ENCODE results near the gene PRLHR.

PRLHR gene

GRCh38 chr10:118543714-118544400, 51.6 kb downstream of the PRLHR start:
- peaks cover 91% of the 10 kb centered on the region for H3K27me3 Mint-ChIP-seq
- H3K36me3 Mint-ChIP-seq (ENCODE audit: insufficient read depth), result no peaks in the 10 kb centered on the region
- H3K9me3 Mint-ChIP-seq, result no peaks in the 10 kb centered on the region
- H3K4me3 Mint-ChIP-seq, result no peak overlapping the region
- H3K27ac Mint-ChIP-seq (ENCODE audit: low read depth), result no peak overlapping the region
- ATAC-seq (replicated peaks; ENCODE audit: extremely low read depth, poor library complexity, severe bottlenecking), result peak; percentile 56
- H3K4me1 Mint-ChIP-seq, result no peaks in the 10 kb centered on the region
- DNase-seq (ENCODE audit: low spot score in 2 of 2), result no peak

- no peak for DNase-seq (ENCODE audit: low spot score in 2 of 2)
- Mint-ChIP-seq H3K27ac (ENCODE audit: low read depth) (no peak overlapping the region), H3K27me3 (peaks cover 92% of the 10 kb centered on the region), H3K9me3 (no peaks in the 10 kb centered on the region), H3K4me3 (no peak overlapping the region), H3K4me1 (no peaks in the 10 kb centered on the region), H3K36me3 (ENCODE audit: insufficient read depth) (no peaks in the 10 kb centered on the region)
- ATAC-seq (replicated peaks; ENCODE audit: extremely low read depth, poor library complexity, severe bottlenecking), result no peak
Observed at GRCh38 chr10:118542745-118543144, 52.7 kb downstream of the PRLHR start.

DNA sequence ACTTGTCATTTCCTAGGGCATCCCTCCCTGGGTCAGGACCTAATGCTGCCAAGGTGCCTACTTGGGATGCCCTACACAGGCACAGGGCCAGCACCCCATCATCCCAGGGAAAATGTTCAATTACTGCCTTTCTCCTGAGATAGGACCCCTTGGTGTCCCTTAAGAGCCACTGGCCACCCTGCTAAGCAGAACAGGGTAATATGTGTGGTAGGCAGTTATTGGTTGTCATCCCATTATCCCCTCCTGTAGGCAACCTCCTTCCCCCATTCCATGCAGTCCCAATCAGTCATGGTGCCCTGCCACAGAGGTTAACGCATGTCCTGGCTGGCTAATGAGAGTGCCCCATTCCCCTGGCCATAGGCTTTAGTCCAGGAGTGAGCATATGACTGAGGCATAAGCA, 53.2 kb downstream of the PRLHR start:
- ATAC-seq (replicated peaks; ENCODE audit: extremely low read depth, poor library complexity, severe bottlenecking) (no peak), DNase-seq (ENCODE audit: low spot score in 2 of 2) (no peak)
- H3K27me3 Mint-ChIP-seq, result peaks cover 93% of the 10 kb centered on the region
- no peak overlapping the region for H3K27ac Mint-ChIP-seq (ENCODE audit: low read depth)
- H3K36me3 Mint-ChIP-seq (ENCODE audit: insufficient read depth), result no peaks in the 10 kb centered on the region
- no peaks in the 10 kb centered on the region for H3K9me3 Mint-ChIP-seq
- no peak overlapping the region for H3K4me3 Mint-ChIP-seq
- no peaks in the 10 kb centered on the region for H3K4me1 Mint-ChIP-seq

DNA sequence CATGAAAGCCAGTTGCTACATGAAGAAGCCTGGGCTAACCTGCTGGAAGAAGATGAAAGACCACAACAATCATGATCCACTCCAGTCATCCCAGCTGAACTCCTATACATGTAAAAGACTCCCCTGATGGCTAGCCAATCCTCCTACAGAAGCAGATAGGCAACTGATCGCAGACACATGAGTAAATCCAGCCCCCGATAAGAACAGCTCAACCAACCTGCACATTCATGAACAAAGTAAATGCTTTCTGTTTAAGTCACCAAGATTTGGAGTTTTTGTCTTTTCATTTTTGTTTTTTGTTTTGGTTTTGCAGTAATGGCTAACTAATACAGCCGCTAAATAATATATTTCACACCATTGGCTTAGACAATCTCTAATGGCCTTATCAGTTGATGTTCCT, 53.7 kb downstream of the PRLHR start:
- Mint-ChIP-seq H3K36me3 (ENCODE audit: insufficient read depth) (no peaks in the 10 kb centered on the region), H3K4me1 (no peaks in the 10 kb centered on the region), H3K27me3 (peaks cover 88% of the 10 kb centered on the region), H3K9me3 (no peaks in the 10 kb centered on the region), H3K4me3 (no peak overlapping the region), H3K27ac (ENCODE audit: low read depth) (no peak overlapping the region)
- no peak for ATAC-seq (replicated peaks; ENCODE audit: extremely low read depth, poor library complexity, severe bottlenecking)
- no peak for DNase-seq (ENCODE audit: low spot score in 2 of 2)

Data from central memory CD8-positive, alpha-beta T cell (primary cell).